VCaP (cell line): Measurements from ENCODE around the gene AGXT2.

Experiments used
- H3K27ac ChIP-seq: fragments of 450-650 bp; 2 replicates; pipeline ENCODE4 v1.5.1; 2017
- CTCF ChIP-seq: fragments of 450-650 bp; conservative IDR thresholded peaks from 2 replicates; pipeline ENCODE4 v1.5.1; 2017; ENCODE audit warnings: mild to moderate bottlenecking, moderate library complexity

AGXT2 gene

GRCh38 chr5:34970552-34970951 lies 77.2 kb downstream of the AGXT2 start:
- no peak for TF ChIP-seq CTCF

GRCh38 chr5:34968258-34968657 lies 79.5 kb downstream of the AGXT2 start:
- no peak for TF ChIP-seq CTCF
- no peak overlapping the region for H3K27ac ChIP-seq

More at GRCh38 chr5:34970552-34970951, 77.2 kb downstream of the AGXT2 start:
- H3K27ac ChIP-seq: no peak overlapping the region

GRCh38 chr5:34967540-34967939 lies 80.2 kb downstream of the AGXT2 start:
- no peak overlapping the region for H3K27ac ChIP-seq
- no peak for TF ChIP-seq CTCF

- TF ChIP-seq CTCF: no peak
- no peak overlapping the region for H3K27ac ChIP-seq
Measured at GRCh38 chr5:34959323-34959722, 88.4 kb downstream of the AGXT2 start.

- H3K27ac ChIP-seq: no peak overlapping the region
Measured at GRCh38 chr5:34957857-34958690, 89.7 kb downstream of the AGXT2 start.

GRCh38 chr5:34957321-34957720 lies 90.4 kb downstream of the AGXT2 start:
- no peak for TF ChIP-seq CTCF
- H3K27ac ChIP-seq: no peak overlapping the region

More at GRCh38 chr5:34957857-34958690, 89.7 kb downstream of the AGXT2 start:
- TF ChIP-seq CTCF: peak; percentile 91
